CD4-positive, alpha-beta T cell treated with Interleukin-15 for 4 hours (primary cell): ENCODE data around the gene COPZ2.
"Not testable (repeated sequence)": the region's sequence is repeated elsewhere in the genome, so short reads cannot be mapped to it uniquely, and the experiment has no call there.

ENCODE experiments used
- DNase-seq: peaks from one replicate; pipeline ENCODE4 v3.0.0-alpha.2; 2020; ENCODE audit warnings: low spot score

The COPZ2 gene

DNA sequence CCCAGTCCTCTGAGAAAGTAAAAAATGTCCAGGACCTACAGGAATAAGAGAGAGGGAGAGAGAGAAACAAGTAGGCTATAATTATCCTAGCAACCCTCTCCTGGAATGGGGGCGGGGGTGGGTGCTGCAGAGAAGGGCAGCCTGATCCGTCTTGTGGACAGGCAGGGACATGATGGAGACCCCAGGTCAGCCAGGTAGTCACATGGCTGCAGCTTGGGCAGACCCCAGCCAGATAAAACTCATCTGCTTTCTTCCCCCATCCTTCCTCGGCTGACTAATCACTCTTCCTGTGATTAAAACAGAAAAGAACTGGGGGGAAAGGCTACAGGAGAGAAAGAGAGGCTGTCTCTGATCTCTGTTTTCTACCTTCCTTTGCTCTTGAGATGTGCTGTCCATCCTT lies 32.6 kb downstream of the COPZ2 start:
- no peak for DNase-seq

- no peak for DNase-seq
These were observed 34.0 kb downstream of the COPZ2 start for GRCh38 chr17:48003417-48004151.

- no peak for DNase-seq
These were observed 34.6 kb downstream of the COPZ2 start for GRCh38 chr17:48002916-48003416.

DNA sequence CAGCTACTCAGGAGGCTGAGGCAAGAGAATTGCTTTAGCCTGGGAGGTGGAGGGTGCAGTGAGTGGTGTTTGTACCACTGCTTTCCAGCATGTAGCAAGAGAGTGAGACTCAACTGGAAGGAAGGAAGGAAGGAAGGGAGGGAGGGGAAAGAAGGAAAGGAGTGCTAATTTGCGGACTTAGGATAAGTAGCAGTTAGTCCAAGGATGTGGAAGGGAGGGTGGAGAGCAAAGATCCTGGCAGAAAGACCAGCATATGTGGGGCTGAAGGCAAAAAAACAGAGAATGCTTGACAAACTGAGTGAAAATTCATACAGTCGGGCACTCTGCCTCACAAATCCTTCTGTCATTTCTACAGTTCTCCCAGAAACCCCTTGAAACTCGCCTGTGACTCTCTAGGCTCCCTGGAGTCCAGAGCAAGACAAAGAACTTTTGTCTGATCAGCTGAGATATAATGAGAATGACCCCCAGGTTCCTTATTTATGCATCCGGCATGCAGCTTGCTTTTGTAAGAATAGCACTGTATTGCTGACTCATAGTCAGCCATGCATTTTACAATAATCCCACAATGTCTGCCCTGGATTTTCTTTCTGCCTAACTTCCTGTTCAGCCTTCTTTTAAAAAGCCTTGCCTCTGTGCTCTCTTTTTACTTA lies 35.2 kb downstream of the COPZ2 start:
- no peak for DNase-seq

- not testable (repeated sequence) for DNase-seq
These were observed 35.9 kb downstream of the COPZ2 start for GRCh38 chr17:48001657-48002056.

- no peak for DNase-seq
These were observed 36.4 kb downstream of the COPZ2 start for GRCh38 chr17:48001197-48001596.

GRCh38 chr17:47999582-47999981 lies 38.0 kb downstream of the COPZ2 start:
- DNase-seq: no peak

DNA sequence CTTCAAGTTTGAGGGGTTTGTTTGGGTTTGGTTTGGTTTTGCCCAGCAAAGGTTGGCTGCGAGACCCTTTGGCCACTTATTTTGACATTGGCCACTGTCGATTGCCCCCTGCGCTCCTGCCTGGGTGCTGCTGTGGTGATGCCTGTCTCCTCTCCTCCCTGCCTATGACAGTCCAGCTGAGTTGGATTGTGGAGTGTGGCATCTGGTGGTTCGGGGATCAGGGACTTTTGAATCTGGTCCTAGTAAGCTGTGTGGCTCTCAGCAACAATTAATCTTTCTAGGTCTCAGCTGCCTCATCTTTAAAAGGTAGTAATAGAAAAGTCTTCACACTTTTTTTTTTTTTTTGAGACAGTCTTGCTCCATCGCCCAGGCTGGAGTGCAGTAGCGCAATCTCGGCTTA lies 39.6 kb downstream of the COPZ2 start:
- no peak for DNase-seq

DNA sequence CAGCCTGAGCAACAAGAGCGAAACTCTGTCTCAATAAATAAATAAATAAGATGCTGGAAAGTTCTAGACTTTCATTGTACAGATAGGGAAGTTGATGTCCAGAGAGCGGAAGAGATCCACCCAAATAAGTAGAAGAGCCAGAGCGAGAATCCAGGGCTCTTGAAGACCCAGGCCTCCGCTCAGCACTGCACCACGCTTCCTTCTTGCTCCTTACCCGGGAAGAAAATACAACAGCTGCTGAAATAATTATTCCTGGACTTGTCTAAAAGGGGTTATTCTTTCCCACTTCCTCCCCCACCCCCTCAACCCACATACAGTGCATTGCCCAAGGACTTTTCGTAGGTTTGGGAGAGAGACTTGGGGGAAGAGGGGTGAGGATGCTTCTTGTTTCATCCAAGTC lies 40.0 kb downstream of the COPZ2 start:
- DNase-seq: no peak

DNA sequence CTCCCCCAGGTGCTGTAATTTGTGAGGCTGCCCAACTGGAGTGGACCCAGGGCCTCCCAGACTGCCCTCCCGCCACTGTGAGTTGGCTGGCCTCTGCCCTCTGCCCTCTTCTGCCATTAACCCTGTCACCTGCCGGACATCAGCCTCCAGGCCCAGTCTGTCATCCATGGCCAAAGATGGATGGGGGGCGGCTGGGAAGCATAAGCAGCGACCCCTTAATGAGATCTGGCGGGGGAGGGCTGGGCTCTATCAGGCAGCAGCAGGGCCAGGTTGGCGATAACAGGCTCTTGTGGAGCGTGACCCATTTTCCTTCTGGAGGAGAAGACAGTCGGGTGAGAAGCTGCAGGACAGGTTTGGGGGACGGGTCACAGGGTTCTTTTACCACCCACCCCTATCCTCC lies 41.4 kb downstream of the COPZ2 start:
- DNase-seq: no peak

GRCh38 chr17:47995241-47995935 lies 42.2 kb downstream of the COPZ2 start:
- DNase-seq: no peak

- no peak for DNase-seq
These were observed 42.9 kb downstream of the COPZ2 start for GRCh38 chr17:47994724-47995123.

GRCh38 chr17:47993964-47994363 lies 43.6 kb downstream of the COPZ2 start:
- no peak for DNase-seq

GRCh38 chr17:47993031-47993564 lies 44.5 kb downstream of the COPZ2 start:
- no peak for DNase-seq

GRCh38 chr17:47992216-47992615 lies 45.4 kb downstream of the COPZ2 start:
- no peak for DNase-seq

DNA sequence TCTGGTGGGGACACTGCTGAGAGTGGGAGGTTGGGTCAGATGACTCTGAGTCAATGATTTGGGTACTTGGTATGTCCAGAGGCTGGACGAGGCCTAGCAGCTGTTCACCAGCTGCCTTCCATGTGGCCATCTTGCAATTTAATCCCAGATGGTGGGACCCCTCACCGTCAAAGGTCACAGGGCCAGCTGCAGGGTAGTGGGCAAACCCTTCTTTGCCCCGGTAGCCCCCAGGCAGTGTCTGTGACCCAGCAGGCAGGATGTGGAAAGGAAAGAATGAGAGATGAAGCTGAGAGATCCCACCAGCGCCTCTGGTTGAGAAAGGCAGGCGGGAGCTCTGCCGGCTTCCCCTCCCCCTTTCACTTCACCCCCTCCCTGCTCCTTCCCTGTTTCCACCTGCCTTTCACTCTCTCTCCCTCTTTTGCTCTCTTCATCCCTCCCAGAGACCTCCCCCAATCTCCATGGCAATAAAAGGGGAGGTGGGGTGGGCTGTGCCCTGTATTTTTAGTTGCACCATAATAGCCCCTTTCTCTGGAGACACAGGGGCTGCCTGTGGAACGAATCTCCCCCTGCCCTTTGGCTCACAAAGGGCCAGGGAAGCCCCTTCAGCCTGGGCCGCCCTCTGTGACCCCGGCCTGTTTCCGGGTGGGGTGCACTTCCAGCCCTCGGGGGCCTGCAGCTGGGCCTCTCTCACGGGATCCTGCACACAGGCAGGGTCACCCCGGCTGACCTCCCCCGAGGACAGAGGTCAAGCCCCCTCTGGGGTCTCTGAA lies 46.5 kb downstream of the COPZ2 start:
- no peak for DNase-seq

DNA sequence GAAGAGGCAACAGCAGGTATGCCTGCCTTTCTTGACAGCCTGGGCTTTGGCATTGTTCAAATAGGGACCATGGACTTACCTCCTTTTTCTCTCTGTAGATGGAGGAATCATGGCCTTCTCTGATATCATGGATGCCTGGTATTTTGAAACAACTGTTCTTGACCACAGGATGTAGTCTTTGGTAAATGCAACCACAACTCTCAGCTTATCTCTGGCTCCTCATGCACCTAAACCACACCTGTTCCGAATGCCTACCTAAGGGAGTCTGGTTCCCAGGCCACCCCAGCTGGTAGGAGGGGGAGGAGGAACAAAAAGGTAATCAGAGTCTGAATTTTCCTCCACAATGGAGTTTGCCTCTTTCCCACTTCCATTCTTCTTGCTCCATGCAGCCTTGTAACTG lies 47.9 kb downstream of the COPZ2 start:
- no peak for DNase-seq

GRCh38 chr17:47989159-47989558 lies 48.4 kb downstream of the COPZ2 start:
- DNase-seq: no peak

DNA sequence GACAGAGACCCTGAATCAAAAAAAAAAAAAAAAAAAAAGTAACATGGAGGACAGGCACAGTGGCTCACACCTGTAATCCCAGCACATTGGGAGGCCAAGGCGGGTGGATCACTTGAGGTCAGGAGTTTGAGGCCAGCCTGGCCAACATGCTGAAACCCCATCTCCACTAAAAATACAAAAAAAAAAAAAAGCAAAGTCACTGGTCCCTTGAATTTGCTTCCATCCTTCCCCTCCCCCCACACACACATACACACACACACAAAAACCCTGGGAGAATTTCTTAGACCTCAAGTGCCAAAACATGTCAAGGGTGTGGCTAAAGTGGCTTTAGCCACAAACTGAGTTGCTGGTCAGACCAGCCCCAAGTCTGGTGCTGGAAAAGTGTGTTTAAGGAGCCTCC lies 49.2 kb downstream of the COPZ2 start:
- not testable (repeated sequence) for DNase-seq

GRCh38 chr17:47987240-47987835 lies 50.3 kb downstream of the COPZ2 start:
- no peak for DNase-seq

DNA sequence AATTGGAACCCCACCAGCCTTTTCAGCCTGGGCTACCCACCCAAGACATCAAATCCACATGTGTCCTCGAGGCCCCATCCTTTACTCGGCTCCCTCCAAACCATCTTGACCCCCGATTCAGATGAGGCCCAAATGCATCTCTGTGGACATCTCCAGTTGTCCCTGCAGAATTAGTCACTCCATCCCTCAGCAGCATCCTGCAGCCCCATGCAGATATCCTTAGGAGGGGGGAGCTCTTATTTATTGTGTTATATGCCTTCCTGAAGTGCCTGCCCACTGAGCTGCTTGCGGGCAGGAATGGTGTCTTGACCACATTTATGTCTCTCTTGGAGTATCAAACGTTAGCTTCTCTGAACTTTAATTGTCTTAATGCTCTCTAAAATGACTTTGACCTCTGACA lies 51.1 kb downstream of the COPZ2 start:
- DNase-seq: no peak
